GM06990 (cell line): Measurements from ENCODE around the gene AGO3.

Experiments used
- DNase-seq: peaks from one replicate; pipeline ENCODE4 v3.0.0-alpha.2; 2011; ENCODE audit not compliant: insufficient read length; ENCODE audit errors: extremely low read depth
- H3K27me3 ChIP-seq: replicated peaks from 2 replicates; pipeline ENCODE4 v1.6.0; 2011; ENCODE audit warnings: low read length; ENCODE audit not compliant: control insufficient read depth, insufficient read depth
- H3K36me3 ChIP-seq: 2 replicates; pipeline ENCODE4 v1.5.1; 2011; ENCODE audit warnings: low read length; ENCODE audit not compliant: control insufficient read depth, insufficient read depth
- H3K4me3 ChIP-seq: replicated peaks from 2 replicates; pipeline ENCODE4 v1.5.1; 2011; ENCODE audit warnings: low read depth, mild to moderate bottlenecking, control low read depth, low read length
- TF ChIP-seq, protein P1 (sequence below): IDR thresholded peaks from 2 replicates; pipeline ENCODE4 v1.5.1; 2011; ENCODE audit warnings: low read length, control low read depth, mild to moderate bottlenecking, inconsistent platforms; ENCODE audit not compliant: insufficient read depth, poor library complexity, severe bottlenecking

AGO3 gene

DNA sequence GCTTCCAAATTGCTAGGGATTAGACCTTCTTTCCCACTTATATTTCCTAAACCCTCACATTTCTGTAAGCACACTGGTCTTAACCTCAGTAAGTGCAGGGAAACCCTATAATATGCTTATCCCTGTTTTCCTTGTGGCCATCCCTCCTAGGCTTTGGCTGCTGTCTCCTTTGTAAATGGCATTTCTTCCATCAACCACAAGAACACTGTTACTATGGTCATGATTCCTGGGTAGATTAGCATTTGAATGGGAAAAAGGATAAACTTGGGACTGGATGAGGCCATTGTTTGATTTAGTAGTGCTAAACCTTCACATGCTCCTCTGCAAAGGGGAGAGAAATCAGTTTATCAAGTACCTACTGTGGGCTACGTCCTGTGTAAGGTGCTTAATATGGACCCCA lies 16.2 kb upstream of the AGO3 start:
- TF ChIP-seq, protein P1, sequence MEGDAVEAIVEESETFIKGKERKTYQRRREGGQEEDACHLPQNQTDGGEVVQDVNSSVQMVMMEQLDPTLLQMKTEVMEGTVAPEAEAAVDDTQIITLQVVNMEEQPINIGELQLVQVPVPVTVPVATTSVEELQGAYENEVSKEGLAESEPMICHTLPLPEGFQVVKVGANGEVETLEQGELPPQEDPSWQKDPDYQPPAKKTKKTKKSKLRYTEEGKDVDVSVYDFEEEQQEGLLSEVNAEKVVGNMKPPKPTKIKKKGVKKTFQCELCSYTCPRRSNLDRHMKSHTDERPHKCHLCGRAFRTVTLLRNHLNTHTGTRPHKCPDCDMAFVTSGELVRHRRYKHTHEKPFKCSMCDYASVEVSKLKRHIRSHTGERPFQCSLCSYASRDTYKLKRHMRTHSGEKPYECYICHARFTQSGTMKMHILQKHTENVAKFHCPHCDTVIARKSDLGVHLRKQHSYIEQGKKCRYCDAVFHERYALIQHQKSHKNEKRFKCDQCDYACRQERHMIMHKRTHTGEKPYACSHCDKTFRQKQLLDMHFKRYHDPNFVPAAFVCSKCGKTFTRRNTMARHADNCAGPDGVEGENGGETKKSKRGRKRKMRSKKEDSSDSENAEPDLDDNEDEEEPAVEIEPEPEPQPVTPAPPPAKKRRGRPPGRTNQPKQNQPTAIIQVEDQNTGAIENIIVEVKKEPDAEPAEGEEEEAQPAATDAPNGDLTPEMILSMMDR = no peak
- no peaks in the 10 kb centered on the region for H3K27me3 ChIP-seq
- DNase-seq = no peak
- H3K4me3 ChIP-seq = no peak overlapping the region
- H3K36me3 ChIP-seq = peaks cover 24% of the 10 kb centered on the region

- TF ChIP-seq, protein P1 = no peak
- DNase-seq = no peak
- no peak overlapping the region for H3K4me3 ChIP-seq
- no peaks in the 10 kb centered on the region for H3K27me3 ChIP-seq
- H3K36me3 ChIP-seq = peaks cover 22% of the 10 kb centered on the region
Measured at GRCh38 chr1:35915693-35916092, 15.2 kb upstream of the AGO3 start.

GRCh38 chr1:35923791-35924221 lies 7.1 kb upstream of the AGO3 start:
- DNase-seq = no peak
- no peaks in the 10 kb centered on the region for H3K27me3 ChIP-seq
- peaks cover 2% of the 10 kb centered on the region for H3K36me3 ChIP-seq
- TF ChIP-seq, protein P1 = no peak
- H3K4me3 ChIP-seq = no peak overlapping the region

GRCh38 chr1:35924838-35925237 lies 6.1 kb upstream of the AGO3 start:
- TF ChIP-seq, protein P1 = no peak
- Histone ChIP-seq H3K36me3 (no peaks in the 10 kb centered on the region; the same call in none of the 2 replicates), H3K4me3 (no peak overlapping the region), H3K27me3 (no peaks in the 10 kb centered on the region)
- DNase-seq = no peak

GRCh38 chr1:35925741-35926140 lies 5.2 kb upstream of the AGO3 start:
- TF ChIP-seq, protein P1 = no peak
- H3K4me3 ChIP-seq = no peak overlapping the region
- DNase-seq = no peak

DNA sequence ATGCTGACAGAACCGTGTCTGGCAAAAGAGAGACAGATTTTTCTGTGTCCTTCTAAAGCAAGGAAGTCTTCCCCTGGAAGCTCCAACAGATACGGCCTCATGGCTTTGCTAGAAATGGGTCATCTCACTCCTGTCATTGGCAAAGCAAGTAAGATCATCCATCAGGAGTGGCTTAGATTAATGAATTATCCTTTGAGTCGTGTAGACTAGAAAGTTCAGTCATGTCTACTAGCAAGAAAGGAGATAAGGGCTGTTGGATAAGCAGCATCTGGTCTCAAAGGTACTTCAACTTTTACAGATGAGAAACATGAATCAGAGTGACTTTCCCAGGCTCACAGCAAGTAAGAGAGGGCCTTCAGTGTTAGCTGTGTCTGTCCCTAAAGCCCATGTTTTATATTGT lies 3.4 kb upstream of the AGO3 start:
- no peak for DNase-seq
- TF ChIP-seq, protein P1 = no peak
- Histone ChIP-seq H3K36me3 (no peaks in the 10 kb centered on the region; the same call in 1 of the 2 replicates), H3K27me3 (no peaks in the 10 kb centered on the region), H3K4me3 (no peak overlapping the region)

More at GRCh38 chr1:35925741-35926140, 5.2 kb upstream of the AGO3 start:
- no peaks in the 10 kb centered on the region for H3K27me3 ChIP-seq
- no peaks in the 10 kb centered on the region; the same call in none of the 2 replicates for H3K36me3 ChIP-seq
